NCI-H748 treated with DMSO at 0.1 percent for 48 hours (cell line): Measurements from ENCODE around the gene MAPKAP1.
"Not testable (repeated sequence)": the region's sequence is repeated elsewhere in the genome, so short reads cannot be mapped to it uniquely, and the experiment has no call there.

Source experiments
- DNase-seq: peaks from one replicate; lab custom pipeline; 2025; lab: John Stamatoyannopoulos, UW

MAPKAP1 gene

GRCh38 chr9:125411171-125411756 lies 295.7 kb downstream of the MAPKAP1 start:
- DNase-seq, result no peak

DNA sequence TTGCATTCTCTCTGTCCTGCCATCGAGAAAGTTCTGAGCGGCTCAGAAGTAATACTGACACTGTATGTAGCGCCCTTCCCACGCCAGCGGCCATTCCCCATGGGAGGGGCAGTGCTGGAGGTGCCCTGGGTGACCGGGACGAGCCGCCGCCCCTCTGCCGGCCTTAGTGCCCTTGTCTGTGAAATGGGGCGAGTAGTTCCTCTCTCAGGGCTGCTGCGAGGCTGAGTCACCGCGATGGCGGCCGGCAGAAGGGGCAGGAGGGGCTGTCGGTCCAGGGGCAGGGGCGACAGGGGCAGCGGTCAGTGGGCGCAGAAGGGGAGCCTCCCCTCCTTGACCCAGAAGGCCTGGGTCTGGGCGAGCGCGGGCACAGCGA lies 296.5 kb downstream of the MAPKAP1 start:
- DNase-seq, result no peak

- DNase-seq, result no peak
Observed at GRCh38 chr9:125409637-125410521, 297.1 kb downstream of the MAPKAP1 start.

DNA sequence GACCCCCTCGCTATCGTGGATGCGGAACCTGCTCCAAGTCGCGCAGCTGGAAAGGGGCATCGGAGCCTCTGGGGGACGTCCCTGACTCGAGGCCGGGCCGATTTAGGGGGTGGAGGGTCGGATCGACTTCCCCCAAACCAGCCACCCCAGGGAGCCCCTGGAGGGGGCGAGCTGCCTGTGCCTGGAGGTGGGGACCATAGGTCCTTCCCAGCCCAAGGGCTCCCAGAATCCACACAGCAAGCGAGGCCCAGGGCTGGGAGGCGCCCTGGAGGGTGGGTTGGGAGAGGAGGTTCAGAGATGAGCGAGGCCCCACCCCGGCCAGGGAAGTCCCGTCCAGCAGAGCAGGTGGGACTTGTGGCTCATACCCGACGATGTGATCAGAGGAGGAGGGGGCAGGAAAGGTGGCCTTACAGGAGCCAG lies 297.8 kb downstream of the MAPKAP1 start:
- DNase-seq, result no peak

DNA sequence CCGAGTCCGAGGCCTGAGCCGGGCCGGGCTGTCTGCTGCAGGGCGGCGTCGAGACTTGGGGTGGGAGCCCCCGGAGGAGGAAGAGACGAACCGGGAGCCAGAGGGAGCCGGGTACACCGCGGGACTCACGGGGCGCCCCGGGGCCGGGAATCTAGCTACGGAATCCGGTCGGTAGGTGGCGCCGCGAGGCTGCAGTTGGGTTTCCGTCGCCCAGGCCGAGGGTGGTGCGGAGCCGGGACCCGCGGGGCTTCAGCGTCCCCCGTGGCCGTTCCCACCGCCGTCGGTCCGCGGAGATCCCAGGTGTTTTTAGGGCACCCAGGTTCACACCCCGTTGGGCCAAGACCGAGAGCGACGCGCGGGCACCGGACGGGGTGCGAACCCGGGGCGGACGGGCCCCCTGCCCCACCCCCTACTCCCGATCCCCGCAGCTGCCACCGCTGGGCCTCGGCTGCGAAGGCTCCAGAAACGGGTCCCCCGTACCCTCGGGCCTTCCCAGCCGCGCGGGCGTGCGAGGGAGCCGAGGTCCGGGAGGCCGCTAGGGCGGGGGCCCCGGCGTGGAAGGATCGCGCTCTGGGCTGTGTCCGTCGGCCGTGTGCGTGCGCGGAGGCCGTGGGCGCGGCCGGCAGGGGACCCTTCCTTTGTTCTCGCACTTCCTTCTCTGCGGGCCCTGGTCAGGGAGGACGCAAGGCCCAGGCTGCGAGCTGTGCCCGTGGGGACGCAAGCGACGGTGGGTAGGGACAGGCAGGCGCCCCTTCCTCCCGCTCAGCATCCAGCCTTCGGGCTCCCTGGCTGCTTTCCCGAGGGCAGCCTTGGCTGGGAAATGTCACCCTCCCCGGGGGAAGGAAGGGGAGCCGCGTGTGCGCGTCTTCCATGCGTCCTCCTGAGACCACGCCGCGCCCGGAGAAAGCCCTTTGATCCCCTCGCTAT lies 298.8 kb downstream of the MAPKAP1 start:
- peak; percentile 24 for DNase-seq

DNA sequence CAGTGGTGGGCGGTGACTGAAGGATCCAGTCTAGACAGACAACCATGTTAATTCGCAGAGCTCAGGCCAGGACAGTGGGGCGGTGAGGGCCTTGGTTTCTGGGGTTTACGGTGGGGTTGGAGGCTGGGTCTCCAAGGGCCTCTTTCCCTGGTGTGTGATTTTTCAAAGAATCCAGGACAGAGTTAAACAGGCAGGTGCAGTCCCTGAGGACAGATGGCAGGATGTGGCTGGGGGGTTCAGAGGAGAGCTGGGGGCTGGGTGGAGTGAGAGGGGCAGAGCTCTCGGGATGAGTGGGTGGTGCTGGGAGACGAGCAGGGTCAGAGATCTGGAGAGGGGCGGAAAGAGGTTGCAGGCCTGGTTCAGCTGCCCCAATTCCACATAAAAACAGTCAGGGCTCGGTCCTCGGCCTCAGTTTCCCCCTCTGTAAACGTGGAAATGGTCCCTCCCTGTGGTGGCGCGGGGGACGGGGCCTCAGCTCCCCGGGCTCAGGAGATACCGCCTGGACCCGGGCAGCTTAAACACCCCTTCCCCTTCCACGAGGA lies 299.5 kb downstream of the MAPKAP1 start:
- no peak for DNase-seq

GRCh38 chr9:125406810-125407087 lies 300.3 kb downstream of the MAPKAP1 start:
- no peak for DNase-seq

DNA sequence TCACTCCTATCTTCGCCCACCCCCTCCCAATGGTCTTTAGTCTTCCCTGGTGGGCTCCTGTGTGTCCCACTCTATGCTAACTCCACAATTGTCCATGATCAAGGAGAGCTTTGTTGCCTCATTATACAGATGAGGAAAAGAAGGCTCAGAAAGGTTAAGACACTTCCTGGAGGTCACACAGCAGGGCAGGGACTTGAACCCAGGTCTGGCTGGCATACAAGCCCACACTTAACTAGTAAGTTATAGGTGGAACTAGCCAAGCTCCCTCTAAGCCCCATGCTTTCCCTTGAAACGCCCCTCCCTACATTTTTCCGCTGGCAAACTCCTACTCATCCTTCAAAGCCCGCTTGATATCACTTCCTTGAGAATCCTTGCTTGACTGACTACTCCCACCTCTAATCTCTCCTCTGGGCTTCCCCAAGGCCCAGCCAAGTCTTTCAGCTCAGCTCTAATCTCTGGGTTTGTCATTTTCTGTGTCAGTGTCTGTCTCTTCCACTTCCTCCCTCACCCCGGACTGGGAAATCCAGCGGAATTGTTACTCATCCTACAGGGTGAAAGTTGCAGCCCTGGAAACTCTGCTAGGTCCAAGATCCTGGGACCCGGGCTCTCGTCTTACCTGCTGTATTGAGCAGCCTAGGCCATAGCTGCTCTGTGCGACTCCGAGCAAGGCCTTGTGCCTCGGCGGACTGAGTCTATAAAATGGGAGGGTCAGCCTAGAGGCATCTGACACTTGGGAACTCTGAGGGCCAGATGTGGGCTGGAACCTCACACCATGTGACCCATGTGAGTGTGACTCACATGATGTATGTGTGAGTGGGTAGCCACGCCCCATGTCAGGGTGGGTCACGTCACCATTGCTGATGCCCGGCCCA lies 300.8 kb downstream of the MAPKAP1 start:
- no peak for DNase-seq

GRCh38 chr9:125404733-125405132 lies 302.3 kb downstream of the MAPKAP1 start:
- no peak for DNase-seq

- DNase-seq, result no peak
Observed at GRCh38 chr9:125400725-125401716, 306.0 kb downstream of the MAPKAP1 start.

DNA sequence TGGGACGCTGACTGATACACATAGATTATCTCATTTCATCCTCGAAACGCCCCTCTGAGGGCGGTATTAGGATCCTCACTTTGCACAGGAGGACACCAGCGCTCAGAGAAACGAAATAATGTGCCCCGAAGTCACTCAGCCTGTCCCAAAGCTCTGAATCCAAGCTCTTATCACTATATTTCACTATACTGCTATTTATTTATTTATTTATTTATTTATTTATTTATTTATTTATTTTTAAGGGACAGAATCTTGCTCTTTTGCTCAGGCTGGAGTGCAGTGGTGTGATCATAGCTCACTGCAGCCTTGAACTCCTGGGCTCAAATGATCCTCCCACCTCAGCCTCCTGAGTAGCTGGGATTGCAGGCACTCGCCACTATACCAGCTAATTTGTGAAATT lies 306.8 kb downstream of the MAPKAP1 start:
- not testable (repeated sequence) for DNase-seq

GRCh38 chr9:125399666-125400065 lies 307.3 kb downstream of the MAPKAP1 start:
- DNase-seq, result no peak

DNA sequence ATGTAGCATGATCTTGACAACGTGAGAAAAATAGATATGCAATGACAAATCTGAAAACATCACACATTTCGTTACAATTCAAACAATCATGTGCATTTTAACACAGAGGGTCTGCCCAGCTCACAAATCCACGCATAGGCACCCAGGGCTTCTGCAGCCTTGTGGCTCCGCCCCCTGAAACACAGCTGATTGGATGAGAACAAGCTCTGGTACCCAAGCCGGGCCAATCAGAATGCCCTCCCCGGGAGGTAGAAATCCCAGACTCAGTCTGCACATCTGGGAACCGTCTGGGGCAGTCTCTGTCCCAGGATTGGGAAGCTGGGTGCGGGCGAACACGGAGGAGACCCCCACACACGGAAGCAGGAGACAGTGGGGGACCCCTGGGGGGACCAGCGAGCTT lies 307.8 kb downstream of the MAPKAP1 start:
- DNase-seq, result no peak

GRCh38 chr9:125398243-125398642 lies 308.8 kb downstream of the MAPKAP1 start:
- no peak for DNase-seq

GRCh38 chr9:125397736-125398135 lies 309.3 kb downstream of the MAPKAP1 start:
- DNase-seq, result peak; percentile 47

DNA sequence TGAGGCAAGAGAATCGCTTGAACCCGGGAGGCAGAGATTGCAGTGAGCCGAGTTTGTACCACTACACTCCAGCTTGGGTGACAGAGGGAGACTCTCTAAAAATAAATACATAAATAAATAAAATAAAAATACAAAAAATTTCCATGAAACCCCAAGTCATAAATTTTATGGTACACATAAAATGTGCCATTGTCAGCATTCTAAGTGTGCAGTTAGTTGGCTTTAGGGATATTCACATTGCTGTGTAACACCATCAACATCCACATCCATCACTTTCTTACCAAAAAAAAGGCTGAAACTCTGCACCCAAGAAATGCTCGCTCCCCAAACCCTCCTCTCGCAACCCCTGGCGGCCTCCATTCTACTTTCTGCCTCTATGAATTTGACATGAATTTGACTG lies 310.2 kb downstream of the MAPKAP1 start:
- no peak for DNase-seq

DNA sequence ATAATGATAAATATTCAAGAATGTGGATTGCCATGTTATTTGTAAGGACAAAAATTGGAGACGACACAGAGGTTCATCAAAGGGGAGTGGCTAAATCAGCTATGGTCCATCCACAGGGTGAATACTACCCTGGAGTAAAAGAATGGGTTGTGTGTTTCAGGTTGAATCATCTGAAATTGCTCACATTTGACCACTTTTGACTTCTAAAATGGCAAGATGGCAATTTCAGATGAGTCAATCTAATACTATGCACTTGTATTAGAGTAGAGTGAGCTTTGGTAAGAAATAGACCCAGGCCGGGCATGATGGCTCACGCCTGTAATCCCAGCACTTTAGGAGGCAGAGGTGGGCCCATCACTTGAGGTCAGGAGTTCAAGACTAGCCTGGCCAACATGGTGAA lies 313.6 kb downstream of the MAPKAP1 start:
- DNase-seq, result no peak

- DNase-seq, result no peak
Observed at GRCh38 chr9:125391704-125392103, 315.3 kb downstream of the MAPKAP1 start.

DNA sequence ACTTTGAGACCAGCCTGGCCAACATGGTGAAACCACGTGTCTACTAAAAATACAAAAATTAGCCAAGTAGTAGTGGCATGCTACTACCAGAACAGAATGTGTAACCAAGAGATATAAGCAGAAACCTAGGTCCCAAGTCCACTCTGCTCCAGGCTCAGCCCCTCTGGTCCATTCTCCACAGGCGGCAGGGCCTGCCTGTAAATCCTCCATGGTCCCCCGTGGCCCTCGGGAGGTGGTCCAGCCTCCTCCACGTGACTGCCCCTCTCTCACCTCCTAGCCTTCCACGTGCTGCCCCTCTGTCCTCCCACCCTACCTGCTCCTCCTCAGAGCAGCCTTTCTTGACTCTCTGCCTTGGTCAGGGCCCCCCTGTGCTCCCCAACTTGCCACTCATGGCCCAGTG lies 318.0 kb downstream of the MAPKAP1 start:
- DNase-seq, result no peak

DNA sequence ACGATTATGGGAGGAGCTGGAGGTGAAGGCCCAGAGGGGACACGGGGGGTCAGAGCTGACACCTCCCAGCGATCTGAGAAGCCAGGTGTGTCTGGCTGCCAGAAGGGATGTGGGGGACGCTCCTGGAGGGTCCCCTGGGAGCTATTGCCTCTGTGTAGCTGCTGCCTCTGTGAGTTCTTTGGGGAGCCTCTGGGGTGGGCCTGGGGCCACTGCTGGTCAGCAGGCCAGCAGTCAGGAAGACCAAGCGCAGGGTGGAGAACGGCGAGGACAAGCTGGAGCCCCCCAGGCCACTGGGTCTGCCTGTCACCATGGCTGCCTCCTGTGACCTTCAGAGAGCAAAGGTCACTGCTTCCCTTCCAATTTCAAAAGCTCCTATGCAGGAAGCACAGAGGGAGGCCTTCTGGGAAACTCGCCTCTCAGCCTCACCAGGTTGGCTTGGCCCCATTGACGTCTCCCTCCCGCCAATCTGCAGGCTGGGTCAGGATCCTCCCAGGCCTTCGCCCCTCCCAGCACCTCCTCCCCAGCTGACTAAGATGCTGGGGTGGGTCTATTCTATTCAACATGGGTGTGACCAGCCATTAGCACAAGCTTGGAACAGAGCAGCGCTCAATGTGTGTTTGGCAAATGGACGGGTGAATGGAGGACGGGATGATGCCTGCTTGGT lies 319.0 kb downstream of the MAPKAP1 start:
- DNase-seq, result no peak
